ENCODE data around the gene ST6GAL1.

ST6GAL1 gene

DNA sequence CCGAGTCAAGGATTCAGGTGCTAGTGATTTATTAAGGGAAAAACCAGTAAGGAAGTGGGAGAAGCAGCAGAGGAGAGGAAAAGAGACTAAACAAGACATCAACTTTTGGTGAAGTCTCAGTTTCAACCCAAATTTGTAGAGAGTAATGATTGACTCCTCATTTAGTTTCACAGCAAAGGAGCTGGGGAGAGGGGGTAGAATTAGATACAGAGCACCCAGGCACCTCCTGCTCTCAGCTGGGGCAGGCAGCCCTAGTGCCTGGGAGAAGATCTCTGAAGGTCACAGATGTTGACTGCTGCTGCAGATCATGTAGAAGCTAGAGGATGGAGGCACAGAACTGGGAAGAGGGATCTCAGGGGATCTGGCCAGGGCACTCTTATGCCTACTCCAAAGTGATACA, 179.8 kb downstream of the ST6GAL1 start:
- H3K79me1 ChIP-seq (replicated peaks; ENCODE audit: low read length, poor library complexity, severe bottlenecking) = peaks cover 1% of the 10 kb centered on the region
- no peak overlapping the region for H3K23ac ChIP-seq (ENCODE audit: low read length in 2 of 2)
- no peak overlapping the region for H2BK12ac ChIP-seq (ENCODE audit: low read length in 2 of 2)
- H3K27ac ChIP-seq (ENCODE audit: low read length, poor library complexity, severe bottlenecking) = no peak overlapping the region
- no peaks in the 10 kb centered on the region for H3K9me3 ChIP-seq (ENCODE audit: control insufficient read depth, low read length)
- no peak overlapping the region for H4K91ac ChIP-seq (ENCODE audit: low read length)
- H2AK5ac ChIP-seq (ENCODE audit: low read length, severe bottlenecking) = no peak overlapping the region
- no peaks in the 10 kb centered on the region for H3K4me1 ChIP-seq (ENCODE audit: control insufficient read depth, insufficient read depth, low read depth, low read length)
- no peak overlapping the region for H2AFZ ChIP-seq (ENCODE audit: low read depth, low read length)
- no peaks in the 10 kb centered on the region for H3K27me3 ChIP-seq (ENCODE audit: control insufficient read depth in 1 of 2, insufficient read depth in 1 of 2, low read length in 2 of 2)
- no peaks in the 10 kb centered on the region for H3K36me3 ChIP-seq (ENCODE audit: control insufficient read depth in 1 of 2, insufficient read depth in 2 of 2, low read depth in 1 of 2, low read length in 2 of 2)
- H3K14ac ChIP-seq (ENCODE audit: low read length in 2 of 2) = no peak overlapping the region
- 65% methylated on average over 1 of the region's 1 CpG for WGBS
- no peak overlapping the region for H3K18ac ChIP-seq (ENCODE audit: low read depth in 1 of 2, low read length in 2 of 2)
- no peak overlapping the region for H3K9ac ChIP-seq (ENCODE audit: low read length)
- H3K4me2 ChIP-seq (ENCODE audit: low read length, poor library complexity, severe bottlenecking) = no peak overlapping the region
- H2BK120ac ChIP-seq (ENCODE audit: low read depth, low read length) = no peak overlapping the region
- no peak for DNase-seq
- H3K4ac ChIP-seq (ENCODE audit: low read depth in 1 of 2, low read length in 2 of 2) = no peak overlapping the region
- no peak overlapping the region for H3K4me3 ChIP-seq (ENCODE audit: insufficient read depth in 1 of 2, low read depth in 1 of 2, low read length in 2 of 2)
- no peak overlapping the region for H2BK5ac ChIP-seq (ENCODE audit: low read depth, low read length, poor library complexity, severe bottlenecking)
- no peak overlapping the region for H2BK15ac ChIP-seq (ENCODE audit: low read depth, poor library complexity, severe bottlenecking)
- H4K8ac ChIP-seq (ENCODE audit: low read length) = no peak overlapping the region

DNA sequence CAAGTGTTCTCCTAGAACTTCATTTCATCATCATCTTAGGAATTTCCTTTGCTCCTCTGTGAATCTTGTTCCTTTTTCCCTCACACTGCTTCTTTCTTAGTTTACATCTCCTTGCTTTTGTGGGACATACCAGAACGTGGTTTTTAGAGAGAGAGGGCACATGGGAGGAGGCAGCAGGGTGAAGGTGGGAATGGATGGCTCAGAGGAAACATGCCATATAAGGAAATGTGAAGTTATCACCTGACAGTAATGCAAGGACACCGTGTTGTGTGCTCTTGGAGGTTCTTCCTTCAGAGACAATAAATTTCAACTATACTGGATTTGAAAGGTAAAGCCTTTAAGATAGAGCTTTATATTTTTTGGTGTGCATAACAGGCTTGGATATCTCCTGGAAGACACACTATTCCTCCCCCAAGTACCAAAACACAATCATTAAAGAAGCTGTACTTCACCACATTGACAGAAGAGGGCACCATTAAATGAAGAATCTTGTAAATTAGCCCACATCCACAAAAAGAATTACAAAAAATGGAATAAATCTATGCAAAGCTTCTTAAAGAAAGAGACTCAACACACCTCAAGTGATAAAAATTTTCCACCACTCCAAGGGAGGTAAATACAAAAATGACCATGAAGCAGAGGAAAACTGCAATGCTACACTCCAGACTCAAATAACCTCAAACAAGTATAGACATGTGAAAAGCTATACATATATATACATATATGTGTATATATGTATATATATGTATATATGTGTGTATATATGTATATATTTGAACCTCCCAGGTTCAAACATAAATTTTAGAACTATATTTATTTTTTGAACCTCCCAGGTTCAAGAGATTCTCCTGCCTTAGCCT, 182.8 kb downstream of the ST6GAL1 start:
- H2BK12ac ChIP-seq (ENCODE audit: low read length in 2 of 2) = no peak overlapping the region
- no peak overlapping the region for H3K4me3 ChIP-seq (ENCODE audit: insufficient read depth in 1 of 2, low read depth in 1 of 2, low read length in 2 of 2)
- peaks cover 4% of the 10 kb centered on the region for H3K79me1 ChIP-seq (replicated peaks; ENCODE audit: low read length, poor library complexity, severe bottlenecking)
- no peak overlapping the region for H3K23ac ChIP-seq (ENCODE audit: low read length in 2 of 2)
- H3K9ac ChIP-seq (ENCODE audit: low read length) = no peak overlapping the region
- no peak overlapping the region for H3K14ac ChIP-seq (ENCODE audit: low read length in 2 of 2)
- no peak overlapping the region for H2BK120ac ChIP-seq (ENCODE audit: low read depth, low read length)
- no peak overlapping the region for H3K27ac ChIP-seq (ENCODE audit: low read length, poor library complexity, severe bottlenecking)
- H4K91ac ChIP-seq (ENCODE audit: low read length) = no peak overlapping the region
- no peak overlapping the region for H3K4ac ChIP-seq (ENCODE audit: low read depth in 1 of 2, low read length in 2 of 2)
- H4K8ac ChIP-seq (ENCODE audit: low read length) = no peak overlapping the region
- no peak overlapping the region for H3K4me2 ChIP-seq (ENCODE audit: low read length, poor library complexity, severe bottlenecking)
- H3K27me3 ChIP-seq (ENCODE audit: control insufficient read depth in 1 of 2, insufficient read depth in 1 of 2, low read length in 2 of 2) = no peaks in the 10 kb centered on the region
- no peak overlapping the region for H2AFZ ChIP-seq (ENCODE audit: low read depth, low read length)
- H2BK15ac ChIP-seq (ENCODE audit: low read depth, poor library complexity, severe bottlenecking) = no peak overlapping the region
- no peak overlapping the region for H2AK5ac ChIP-seq (ENCODE audit: low read length, severe bottlenecking)
- H3K4me1 ChIP-seq (ENCODE audit: control insufficient read depth, insufficient read depth, low read depth, low read length) = no peaks in the 10 kb centered on the region
- no peaks in the 10 kb centered on the region for H3K9me3 ChIP-seq (ENCODE audit: control insufficient read depth, low read length)
- H3K18ac ChIP-seq (ENCODE audit: low read depth in 1 of 2, low read length in 2 of 2) = no peak overlapping the region
- WGBS = 42% methylated on average over 2 of the region's 2 CpGs
- peak; percentile 52 for DNase-seq
- H3K36me3 ChIP-seq (ENCODE audit: control insufficient read depth in 1 of 2, insufficient read depth in 2 of 2, low read depth in 1 of 2, low read length in 2 of 2) = no peaks in the 10 kb centered on the region
- no peak overlapping the region for H2BK5ac ChIP-seq (ENCODE audit: low read depth, low read length, poor library complexity, severe bottlenecking)

DNA sequence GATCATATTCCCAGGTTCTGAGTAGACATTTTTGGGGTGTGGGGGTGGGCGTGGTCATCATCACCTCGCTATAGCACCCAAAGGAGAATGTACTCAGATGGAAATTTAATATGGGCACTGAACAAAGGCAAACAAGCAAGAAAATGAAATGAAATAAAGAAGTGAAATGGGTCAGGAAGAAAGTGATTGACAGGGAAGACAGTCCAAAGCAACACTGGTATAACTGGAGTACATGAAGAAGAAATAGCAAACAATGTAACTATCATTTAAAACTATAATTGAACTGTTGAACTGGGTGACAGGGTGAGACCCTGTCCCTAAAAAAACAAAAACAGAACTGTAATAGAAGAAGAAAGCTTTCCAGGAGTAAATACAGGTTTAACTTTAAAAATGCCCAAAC, 184.2 kb downstream of the ST6GAL1 start:
- Histone ChIP-seq H3K79me1 (replicated peaks; ENCODE audit: low read length, poor library complexity, severe bottlenecking) (peaks cover 4% of the 10 kb centered on the region), H2BK5ac (ENCODE audit: low read depth, low read length, poor library complexity, severe bottlenecking) (no peak overlapping the region), H2AFZ (ENCODE audit: low read depth, low read length) (no peak overlapping the region), H3K27me3 (ENCODE audit: control insufficient read depth in 1 of 2, insufficient read depth in 1 of 2, low read length in 2 of 2) (no peaks in the 10 kb centered on the region), H4K91ac (ENCODE audit: low read length) (no peak overlapping the region), H3K9ac (ENCODE audit: low read length) (no peak overlapping the region), H3K4me3 (ENCODE audit: insufficient read depth in 1 of 2, low read depth in 1 of 2, low read length in 2 of 2) (no peak overlapping the region), H3K4ac (ENCODE audit: low read depth in 1 of 2, low read length in 2 of 2) (no peak overlapping the region), H3K9me3 (ENCODE audit: control insufficient read depth, low read length) (no peaks in the 10 kb centered on the region), H3K36me3 (ENCODE audit: control insufficient read depth in 1 of 2, insufficient read depth in 2 of 2, low read depth in 1 of 2, low read length in 2 of 2) (no peaks in the 10 kb centered on the region), H3K27ac (ENCODE audit: low read length, poor library complexity, severe bottlenecking) (no peak overlapping the region), H3K14ac (ENCODE audit: low read length in 2 of 2) (no peak overlapping the region), H3K18ac (ENCODE audit: low read depth in 1 of 2, low read length in 2 of 2) (no peak overlapping the region), H3K4me1 (ENCODE audit: control insufficient read depth, insufficient read depth, low read depth, low read length) (no peaks in the 10 kb centered on the region), H3K23ac (ENCODE audit: low read length in 2 of 2) (no peak overlapping the region), H3K4me2 (ENCODE audit: low read length, poor library complexity, severe bottlenecking) (no peak overlapping the region), H2BK120ac (ENCODE audit: low read depth, low read length) (no peak overlapping the region), H2BK15ac (ENCODE audit: low read depth, poor library complexity, severe bottlenecking) (no peak overlapping the region), H4K8ac (ENCODE audit: low read length) (no peak overlapping the region), H2BK12ac (ENCODE audit: low read length in 2 of 2) (no peak overlapping the region), H2AK5ac (ENCODE audit: low read length, severe bottlenecking) (no peak overlapping the region)
- WGBS = 100% methylated on average over 2 of the region's 2 CpGs
- DNase-seq = no peak

DNA sequence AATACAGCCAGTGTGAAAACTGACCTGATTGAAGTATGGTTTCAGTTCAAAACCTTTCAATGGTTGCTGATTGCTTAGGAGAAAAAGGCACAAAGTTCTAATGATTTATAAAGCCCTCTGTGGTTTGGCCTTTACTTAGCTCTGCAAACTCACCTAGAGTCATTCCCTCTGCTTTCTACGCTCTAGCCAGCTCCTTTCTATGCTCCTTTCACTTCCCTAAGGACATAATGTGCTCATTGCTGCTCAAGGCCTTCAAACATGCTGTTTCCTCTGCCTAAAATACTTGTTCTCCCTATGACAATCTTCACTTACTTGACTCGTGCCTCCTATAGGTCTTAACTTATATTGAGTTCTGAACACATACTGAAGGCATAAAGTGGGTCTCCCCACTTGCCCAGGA, 190.0 kb downstream of the ST6GAL1 start:
- no peaks in the 10 kb centered on the region for H3K27me3 ChIP-seq (ENCODE audit: control insufficient read depth in 1 of 2, insufficient read depth in 1 of 2, low read length in 2 of 2)
- H3K27ac ChIP-seq (ENCODE audit: low read length, poor library complexity, severe bottlenecking) = no peak overlapping the region
- no peak for DNase-seq
- no peak overlapping the region for H3K23ac ChIP-seq (ENCODE audit: low read length in 2 of 2)
- no peak overlapping the region for H2BK12ac ChIP-seq (ENCODE audit: low read length in 2 of 2)
- H2AK5ac ChIP-seq (ENCODE audit: low read length, severe bottlenecking) = no peak overlapping the region
- no peak overlapping the region for H2BK15ac ChIP-seq (ENCODE audit: low read depth, poor library complexity, severe bottlenecking)
- H3K4me3 ChIP-seq (ENCODE audit: insufficient read depth in 1 of 2, low read depth in 1 of 2, low read length in 2 of 2) = no peak overlapping the region
- no peaks in the 10 kb centered on the region for H3K9me3 ChIP-seq (ENCODE audit: control insufficient read depth, low read length)
- no peak overlapping the region for H2AFZ ChIP-seq (ENCODE audit: low read depth, low read length)
- no peak overlapping the region for H3K18ac ChIP-seq (ENCODE audit: low read depth in 1 of 2, low read length in 2 of 2)
- no peak overlapping the region for H4K8ac ChIP-seq (ENCODE audit: low read length)
- H2BK5ac ChIP-seq (ENCODE audit: low read depth, low read length, poor library complexity, severe bottlenecking) = no peak overlapping the region
- peaks cover 4% of the 10 kb centered on the region for H3K79me1 ChIP-seq (replicated peaks; ENCODE audit: low read length, poor library complexity, severe bottlenecking)
- H4K91ac ChIP-seq (ENCODE audit: low read length) = no peak overlapping the region
- H3K4me1 ChIP-seq (ENCODE audit: control insufficient read depth, insufficient read depth, low read depth, low read length) = no peaks in the 10 kb centered on the region
- no peak overlapping the region for H3K4ac ChIP-seq (ENCODE audit: low read depth in 1 of 2, low read length in 2 of 2)
- no peak overlapping the region for H3K4me2 ChIP-seq (ENCODE audit: low read length, poor library complexity, severe bottlenecking)
- WGBS = 91% methylated on average over 2 of the region's 2 CpGs
- no peak overlapping the region for H2BK120ac ChIP-seq (ENCODE audit: low read depth, low read length)
- H3K14ac ChIP-seq (ENCODE audit: low read length in 2 of 2) = no peak overlapping the region
- no peak overlapping the region for H3K9ac ChIP-seq (ENCODE audit: low read length)
- H3K36me3 ChIP-seq (ENCODE audit: control insufficient read depth in 1 of 2, insufficient read depth in 2 of 2, low read depth in 1 of 2, low read length in 2 of 2) = no peaks in the 10 kb centered on the region
